ENCODE measurements around the gene TMEM238.
"Not testable (repeated sequence)": the region's sequence is repeated elsewhere in the genome, so short reads cannot be mapped to it uniquely, and the experiment has no call there.

TMEM238 gene, protein sequence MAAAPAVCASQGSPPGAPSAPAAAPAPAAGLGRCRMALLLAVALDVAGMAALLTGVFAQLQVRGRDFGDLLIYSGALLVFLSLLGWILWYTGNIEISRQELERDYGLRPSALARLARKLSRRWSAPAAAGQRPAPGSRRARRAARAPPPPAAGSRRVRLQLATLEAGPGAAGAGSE

DNA sequence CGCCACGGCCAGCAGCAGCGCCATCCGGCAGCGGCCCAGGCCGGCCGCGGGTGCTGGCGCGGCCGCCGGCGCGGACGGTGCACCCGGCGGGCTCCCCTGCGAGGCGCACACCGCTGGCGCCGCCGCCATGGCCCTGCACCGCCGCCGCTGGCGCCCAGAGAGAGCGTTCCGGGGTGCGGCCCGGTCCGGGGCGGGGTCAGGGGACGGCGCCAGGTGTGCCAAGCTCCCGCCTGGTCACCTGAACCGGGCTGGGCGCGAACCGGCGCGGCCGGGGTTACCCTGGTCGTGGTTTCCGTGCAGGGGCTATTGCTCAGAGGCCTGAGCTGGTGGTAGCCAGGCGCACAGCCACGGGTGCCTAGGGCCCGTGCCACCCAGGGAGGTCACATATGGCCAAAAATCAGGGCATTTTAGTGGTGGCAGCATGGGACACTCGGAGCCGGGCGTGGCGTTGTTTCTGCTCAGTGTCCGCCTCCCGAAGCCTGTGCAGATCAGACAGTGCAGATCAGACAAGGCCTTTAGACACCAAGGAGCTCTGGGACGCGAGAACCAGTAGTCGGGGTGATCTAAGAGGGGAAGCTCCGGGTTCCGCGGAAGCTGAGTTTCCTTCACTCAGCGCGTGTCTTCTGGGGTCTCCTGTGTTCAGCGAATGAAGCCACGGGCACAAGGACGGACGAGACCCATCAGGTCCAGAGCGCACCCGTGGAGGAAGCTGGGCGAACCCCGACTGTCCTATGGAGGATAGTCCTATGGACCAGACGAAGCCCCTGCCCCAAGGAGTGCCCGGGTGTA lies at the start of gene TMEM238:
Gene TMEM238, minus strand, starts transcription at position 162 of the 789 bp plus-strand sequence. Its CDS starts 33 bp downstream, at position 129.
- DNase-seq, result peak; percentile 66

DNA sequence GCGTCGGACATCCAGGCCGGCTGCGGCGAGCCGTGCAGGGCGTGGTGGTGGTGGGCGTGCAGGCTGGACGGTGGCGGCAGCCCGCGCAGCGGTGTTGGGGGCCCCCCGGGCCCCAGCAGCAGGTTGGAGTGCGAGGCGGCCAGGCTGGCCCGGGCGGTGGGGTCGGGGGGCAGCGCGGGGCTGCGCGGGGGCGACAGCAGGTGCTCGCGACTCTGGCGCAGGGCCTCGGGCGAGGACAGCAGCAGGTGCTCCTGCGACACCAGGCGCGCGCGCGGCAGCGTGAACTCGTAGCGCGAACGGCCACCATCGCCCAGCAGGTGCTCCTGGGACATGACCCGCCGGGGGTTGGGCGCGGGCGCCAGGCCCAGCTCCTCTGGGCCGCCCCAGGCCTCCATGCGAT lies 49.2 kb upstream of the TMEM238 start:
- no peak for DNase-seq

DNA sequence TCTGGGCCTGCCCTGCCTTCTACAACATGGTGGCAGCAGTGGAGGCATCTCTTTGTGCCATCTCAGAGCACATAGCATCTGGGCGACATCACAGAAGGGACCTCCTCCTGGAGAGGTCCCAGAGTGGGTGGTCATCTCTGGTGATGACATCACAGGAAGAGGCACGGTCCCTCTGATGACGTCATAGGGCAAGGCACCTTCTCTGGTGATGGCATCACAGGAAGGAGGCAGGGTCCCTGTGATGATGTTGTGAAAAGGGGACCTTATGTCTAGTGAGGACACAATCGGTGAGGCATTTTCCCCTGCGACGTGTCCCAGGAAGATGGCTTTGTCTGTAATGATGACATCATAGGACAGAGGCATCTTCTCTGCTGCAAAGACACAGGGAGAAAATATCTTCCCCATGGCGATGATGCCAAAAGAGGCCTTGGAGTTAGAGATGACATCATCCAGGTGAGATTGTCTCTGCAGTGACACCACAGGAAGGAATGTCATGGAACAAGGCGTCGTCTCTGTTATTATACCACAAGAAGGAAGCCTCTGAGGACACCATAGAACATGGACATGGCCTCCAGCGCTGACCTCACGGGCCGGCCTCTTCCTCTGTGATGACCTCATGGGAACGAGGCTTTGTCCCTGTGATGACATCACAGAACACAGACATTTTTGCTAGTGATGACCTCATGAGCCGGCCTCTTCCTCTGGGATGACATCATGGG lies 48.3 kb upstream of the TMEM238 start:
- no peak for DNase-seq

DNA sequence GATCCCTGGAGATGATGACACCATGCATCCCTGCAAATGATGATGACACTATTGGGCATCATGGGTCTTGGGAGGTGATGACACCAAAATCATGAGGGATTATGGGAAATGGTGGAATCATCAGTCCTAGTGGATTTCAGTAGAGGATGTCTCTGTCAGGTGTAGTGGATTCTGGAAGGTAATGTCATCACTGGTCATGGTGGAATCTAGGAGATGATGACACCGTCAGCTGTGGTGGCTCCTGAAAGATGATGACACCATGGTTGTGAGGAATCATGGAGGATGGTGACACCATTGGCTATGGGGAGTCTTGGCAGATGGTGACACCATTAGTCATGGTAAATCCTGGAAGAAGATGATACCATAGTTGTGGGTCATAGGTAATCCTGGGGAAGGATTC lies 47.1 kb upstream of the TMEM238 start:
- DNase-seq, result no peak

DNA sequence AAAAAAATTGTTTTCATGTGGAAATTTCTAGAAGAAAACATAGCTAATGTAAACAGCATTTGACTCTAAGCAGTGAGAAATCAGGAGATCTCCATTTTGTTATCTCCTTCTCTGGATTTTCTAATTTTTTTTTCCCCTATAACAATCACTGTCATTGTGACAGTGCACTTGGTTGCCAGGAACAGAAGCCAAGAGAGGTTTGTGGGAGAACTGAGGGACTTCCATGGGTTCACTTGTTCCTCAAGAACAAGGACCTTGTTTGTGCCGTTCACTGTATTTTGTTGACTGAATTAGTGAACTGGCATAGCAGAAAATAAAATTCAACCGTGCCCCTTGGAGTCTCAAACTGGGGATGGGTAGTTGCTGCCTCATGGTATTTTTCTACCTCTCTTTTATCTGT lies 42.0 kb upstream of the TMEM238 start:
- DNase-seq, result no peak

DNA sequence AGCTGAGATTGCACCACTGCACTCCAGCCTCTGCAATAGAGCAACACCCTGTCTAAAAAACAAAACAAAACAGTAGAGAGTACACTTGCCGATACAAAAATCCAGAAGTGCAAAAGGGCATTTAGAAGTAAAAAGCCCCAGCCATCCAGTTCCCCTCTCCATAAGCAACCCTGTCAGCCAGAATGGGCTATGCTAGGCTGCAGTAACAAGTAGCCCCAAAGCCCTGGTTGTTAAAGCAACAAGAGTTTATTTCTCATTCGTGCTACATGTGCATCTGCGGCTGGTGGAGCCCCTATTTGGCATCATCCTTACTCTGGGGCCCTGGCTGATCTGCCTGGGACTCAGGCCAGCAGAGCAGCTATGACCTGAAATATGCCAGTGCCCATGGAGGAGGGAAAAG lies 40.4 kb upstream of the TMEM238 start:
- DNase-seq, result no peak

DNA sequence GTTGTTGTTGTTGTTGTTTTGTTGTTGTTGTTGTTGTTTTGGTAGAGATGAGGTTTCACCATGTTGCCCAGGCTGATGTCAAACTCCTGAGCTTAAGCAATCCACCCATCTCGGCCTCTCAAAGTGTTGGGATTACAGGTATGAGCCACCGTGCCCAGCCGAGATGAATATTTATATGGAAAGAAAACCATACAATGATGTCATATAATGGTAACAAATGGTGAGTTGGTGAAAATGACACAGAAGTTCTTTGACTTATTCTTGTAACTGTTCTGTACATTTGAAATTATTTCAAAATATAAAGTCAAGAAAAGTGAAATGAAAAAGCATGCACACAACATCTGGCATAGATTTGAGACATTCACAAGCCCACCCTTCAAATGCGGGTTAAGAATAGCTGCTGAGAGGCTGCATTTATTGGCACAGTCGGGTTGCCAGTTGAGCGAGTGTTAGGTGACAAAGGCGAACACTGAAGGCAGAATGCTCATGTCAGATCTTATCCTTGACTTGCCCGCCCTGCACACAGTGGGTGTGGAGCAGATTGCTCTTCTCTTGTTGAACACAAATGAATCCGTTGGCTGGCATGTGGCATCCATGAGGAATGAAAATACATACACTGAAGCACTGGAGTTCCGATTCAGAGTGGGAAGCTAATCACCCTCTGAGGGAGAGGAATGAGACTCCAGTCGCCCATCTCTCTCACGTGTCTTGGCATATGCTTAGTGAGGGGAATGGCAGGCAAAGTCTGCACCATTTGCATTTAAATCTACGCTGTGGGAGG lies 39.3 kb upstream of the TMEM238 start:
- DNase-seq, result no peak

DNA sequence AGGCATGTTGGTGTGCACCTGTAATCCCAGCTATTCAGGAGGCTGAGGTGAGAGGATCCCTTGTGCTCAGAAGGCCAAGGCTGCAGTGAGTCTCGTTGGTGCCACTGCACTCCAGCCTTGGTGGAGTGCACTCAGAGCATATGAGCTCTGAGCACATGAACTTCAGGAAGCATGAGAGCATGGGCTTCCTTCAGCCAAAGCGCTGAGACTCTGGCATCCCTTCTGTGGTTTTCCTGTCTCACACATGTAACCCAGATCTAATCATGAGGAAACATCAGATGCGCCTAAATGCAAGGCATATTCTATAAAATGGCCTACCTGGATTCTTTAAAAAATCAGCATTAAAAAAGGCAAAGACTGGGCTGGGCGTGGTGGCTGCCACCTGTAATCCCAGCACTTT lies 37.2 kb upstream of the TMEM238 start:
- DNase-seq, result not testable (repeated sequence)

DNA sequence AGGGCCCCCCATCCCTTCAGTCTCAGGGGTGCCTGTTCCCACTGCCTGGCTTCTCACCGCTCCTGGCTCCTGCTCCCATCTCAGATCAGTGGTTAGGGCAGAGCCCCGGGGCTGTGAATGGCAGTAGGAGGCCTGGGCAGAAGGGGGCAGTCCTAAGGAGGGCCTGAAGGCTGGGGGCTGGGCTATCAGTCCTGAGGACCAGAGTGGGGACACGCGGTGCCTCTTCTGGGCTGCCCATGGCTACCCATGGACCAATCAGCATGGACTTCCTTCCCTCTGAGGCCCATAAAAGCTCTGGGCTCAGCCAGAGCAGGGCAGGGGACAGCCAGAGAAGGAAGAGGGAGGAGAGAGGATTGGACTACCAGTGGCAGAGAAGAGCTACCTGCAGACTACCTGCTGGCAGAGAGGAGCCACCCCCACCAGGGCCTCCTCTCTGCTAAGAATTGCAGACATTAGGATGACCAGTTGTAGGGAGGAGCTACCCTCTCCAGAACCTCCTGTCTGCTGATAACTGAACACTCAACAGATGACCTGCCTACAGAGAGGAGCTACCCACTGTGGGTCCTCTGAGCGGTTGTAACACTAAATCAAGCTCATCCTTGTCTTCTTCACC lies 35.6 kb upstream of the TMEM238 start:
- DNase-seq, result no peak

DNA sequence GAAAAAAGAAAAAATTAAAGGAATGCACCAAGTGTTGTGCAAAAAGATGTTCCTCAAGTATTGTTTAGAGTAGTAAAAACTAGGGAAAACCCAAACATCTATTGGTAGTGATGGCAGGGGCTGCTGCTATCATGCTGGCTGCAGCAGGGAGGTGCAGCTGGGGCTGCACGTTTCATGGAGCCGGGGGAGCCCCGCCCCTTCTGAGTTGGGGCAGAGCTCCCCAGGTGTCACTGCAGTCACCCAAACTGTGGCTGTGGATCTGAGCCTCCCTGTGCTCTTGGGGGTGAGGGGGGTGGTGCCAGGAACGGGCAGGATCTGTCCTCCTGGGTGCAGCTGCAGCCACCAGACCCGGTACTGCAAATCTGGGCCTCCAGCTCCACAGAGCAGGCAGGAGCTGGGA lies 35.0 kb upstream of the TMEM238 start:
- DNase-seq, result no peak

DNA sequence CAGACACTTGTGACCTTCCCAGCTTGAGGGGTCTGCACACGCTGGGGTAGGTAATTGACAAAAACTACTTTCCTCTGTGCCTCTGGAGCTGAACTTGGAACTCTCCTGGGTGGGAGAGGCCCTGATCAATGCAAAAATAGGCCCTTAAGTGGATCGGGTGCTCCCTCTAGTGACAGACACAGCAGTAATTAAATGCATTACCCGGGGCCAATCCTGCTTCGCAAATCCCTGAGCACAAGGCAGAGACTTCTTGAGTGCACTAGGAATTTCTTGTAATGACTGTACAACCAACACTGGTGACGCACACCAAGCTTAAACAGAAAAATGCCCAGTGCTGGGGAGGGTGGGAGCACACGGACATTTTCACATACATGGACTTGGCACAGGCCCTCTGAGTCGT lies 34.1 kb upstream of the TMEM238 start:
- peak; percentile 63 for DNase-seq

DNA sequence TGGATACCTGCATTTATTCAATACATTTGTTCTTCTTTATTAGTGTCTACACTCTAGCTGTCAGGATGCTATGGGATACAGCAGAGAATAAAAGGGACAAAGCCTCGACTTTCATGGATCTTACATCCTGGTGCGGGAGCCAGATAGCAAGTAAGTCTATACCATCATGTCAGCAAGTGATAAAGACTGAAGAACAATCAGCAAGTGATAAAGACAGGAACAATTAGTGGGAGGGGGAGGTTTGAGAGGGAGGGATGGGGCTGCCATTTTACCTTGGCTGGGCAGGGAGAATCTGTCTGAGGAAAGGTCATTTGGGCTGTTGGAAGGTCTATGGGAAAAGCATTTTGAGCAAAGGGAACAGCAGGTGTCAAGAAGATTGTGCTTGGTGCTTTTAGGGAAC lies 26.1 kb upstream of the TMEM238 start:
- DNase-seq, result no peak

DNA sequence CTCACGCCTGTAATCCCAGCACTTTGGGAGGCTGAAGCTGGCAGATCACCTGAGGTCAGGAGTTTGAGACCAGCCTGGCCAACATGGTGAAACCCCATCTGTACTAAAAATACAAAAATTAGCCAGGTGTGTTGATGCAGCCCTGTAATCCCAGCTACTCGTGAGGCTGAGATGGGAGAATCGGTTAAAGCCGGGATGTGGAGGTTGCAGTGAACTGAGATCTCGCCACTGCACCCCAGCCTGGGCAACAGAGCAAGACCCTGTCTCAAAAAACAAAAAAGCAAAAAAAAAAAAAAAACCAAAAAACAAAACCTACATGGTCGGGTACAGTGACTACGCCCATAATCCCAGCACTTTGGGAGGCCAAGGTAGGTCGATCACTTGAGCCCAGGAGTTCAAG lies 25.1 kb upstream of the TMEM238 start:
- DNase-seq, result not testable (repeated sequence)

DNA sequence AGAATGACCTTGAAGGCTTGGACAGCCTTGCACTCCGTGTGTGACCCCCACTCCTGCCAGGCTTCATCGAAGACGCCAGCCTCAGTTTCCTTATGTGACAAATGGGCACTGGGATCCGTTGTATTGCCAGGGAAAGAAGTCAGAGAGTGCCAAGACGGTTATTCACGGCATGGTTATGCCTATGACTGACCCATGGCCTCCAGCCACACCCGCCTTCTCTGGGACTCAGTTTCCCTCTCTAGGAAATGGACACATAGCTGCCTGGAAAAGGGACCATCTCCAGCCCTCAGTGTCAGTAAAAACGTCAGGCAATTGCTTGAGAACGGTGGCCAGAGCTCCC lies 24.4 kb upstream of the TMEM238 start:
- DNase-seq, result no peak

DNA sequence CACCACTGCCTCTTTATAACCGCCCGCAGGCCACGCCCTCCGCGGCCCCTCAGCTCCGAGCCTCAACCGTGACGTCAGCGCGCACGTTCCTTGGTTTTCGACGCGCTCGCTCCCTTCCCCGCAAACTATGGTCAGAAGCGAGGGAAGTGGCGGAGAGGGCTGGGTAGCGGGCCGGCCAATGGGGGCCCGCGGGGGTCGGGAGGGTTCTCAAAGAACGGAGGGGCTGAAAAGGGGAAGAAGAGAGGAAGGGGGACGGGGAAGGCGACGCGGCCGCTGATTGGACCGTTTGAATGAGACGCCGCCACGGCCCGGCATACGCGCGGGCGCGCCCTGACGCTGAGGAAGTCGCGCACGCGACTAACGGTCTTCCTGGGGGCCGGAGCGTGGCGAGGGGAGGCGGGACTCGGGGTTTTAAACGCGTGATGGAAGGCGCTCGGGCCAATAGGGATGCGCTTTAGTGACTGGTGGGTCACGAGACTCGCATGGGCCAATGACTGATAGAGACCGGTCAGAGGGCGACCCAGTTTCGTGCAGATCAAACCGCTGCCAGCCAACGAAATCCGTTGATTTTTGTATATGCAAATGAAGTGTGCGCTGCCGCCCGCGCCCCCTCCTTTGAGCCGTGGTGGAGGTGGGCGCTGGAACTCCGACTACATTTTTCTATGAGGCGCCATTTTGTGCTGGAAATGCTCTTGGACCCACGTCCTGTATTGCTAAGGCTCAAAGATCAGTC lies 23.9 kb upstream of the TMEM238 start:
- peak; percentile 97 for DNase-seq

DNA sequence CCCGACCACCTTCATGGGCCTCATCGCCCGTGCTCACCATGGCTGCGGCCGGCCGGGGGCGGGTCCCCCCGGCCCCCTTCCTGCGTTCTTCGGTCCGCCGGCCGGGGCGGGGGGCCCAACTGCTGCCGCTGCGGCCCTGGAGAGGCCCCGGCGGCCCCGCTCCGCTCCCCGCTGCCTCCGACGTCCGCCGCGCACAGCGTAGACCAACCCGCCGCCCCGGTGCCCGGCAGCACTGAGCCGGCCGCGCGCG lies 23.4 kb upstream of the TMEM238 start, which contains the start of gene UBE2S:
Gene UBE2S, minus strand, starts transcription at position 239 of the 250 bp plus-strand sequence. Its CDS starts 199 bp downstream, at position 40.
- DNase-seq, result not testable (repeated sequence)

DNA sequence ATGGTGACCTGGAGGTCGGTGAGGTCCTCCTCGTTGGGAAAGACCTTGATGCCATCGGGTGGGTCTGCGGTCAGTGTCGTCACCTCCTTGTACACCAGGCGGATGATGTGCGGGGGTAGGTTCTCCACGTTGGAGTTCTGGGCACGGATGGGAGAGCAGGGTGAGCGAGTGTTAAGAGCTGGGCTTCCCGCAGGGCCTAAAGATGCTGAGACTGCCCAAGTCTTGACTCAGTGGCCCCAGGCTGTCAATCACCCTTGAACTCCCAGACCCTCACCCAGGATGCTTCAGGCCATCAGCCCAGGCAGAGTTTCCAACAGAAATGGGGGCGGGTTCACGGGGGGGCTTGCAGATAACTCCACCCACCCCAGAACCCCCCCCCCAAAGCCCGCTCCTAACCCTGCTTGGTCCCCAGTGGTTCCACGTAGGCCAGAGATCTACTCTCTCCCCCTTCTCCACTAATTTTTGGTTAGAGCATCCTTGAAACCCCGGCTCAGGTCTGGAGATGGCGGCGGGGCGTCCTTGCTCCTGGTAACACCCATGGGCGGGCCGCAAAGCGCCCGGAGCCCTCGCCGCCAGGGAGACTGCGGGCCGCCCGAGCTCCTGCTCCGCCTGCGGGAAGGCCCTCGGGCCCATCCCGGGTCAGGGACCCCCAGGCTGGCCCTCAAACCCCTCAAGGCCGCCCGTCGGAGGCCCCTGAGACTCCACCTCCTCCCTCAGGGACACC lies 22.9 kb upstream of the TMEM238 start:
- peak; percentile 56 for DNase-seq

DNA sequence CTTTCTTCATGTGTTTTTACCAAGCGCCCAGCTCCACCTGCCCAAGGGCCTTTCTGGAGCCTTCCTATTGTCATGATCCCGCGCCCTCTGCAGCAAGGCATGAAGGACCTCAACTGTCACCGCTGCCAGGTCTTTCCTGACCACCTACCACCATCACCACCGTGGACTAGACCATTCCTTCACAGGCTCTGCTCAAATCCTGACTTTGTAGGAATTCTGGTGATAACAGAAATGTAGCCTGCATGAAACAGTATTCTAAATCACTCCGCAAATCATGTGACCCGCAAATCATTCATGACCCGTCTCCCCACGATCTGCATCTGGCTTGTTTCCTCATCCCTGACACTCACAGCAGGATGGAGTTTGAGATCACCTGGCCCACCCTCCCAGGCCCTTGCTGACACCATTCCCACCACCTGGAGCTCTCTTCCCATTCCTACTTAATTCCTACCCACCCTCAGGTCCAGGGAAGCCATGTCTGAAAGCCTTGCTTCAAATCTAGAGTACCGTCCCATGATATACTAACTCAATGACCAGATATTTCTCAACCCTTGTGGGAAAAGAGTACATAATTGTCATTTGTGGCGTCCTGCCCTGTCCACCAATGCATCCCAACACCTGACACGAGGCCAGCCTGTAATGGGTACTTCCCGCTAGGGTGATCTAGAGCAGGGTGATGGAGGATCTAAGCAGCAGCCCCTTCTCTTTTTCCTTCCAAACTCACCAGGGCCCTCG lies 22.2 kb upstream of the TMEM238 start:
- no peak for DNase-seq

DNA sequence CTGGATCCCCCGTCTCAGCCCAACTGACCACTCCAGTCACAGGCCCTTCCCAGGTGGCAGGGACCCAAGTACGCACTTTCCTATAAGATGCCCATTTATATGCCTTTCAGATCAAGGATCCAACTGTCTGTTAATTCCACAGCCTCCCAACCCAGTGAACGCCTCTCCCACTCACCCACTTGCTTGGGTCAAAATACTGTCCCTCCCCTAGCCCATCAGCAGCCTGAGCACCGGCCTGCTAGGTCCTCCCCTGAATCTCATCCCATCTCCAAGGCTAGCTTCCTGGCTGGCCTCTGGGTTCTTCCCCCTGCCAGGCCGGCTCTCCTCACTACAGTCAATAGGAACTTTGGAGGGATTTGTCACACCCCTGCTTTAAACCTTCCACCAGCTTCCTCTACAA lies 21.5 kb upstream of the TMEM238 start:
- DNase-seq, result no peak

DNA sequence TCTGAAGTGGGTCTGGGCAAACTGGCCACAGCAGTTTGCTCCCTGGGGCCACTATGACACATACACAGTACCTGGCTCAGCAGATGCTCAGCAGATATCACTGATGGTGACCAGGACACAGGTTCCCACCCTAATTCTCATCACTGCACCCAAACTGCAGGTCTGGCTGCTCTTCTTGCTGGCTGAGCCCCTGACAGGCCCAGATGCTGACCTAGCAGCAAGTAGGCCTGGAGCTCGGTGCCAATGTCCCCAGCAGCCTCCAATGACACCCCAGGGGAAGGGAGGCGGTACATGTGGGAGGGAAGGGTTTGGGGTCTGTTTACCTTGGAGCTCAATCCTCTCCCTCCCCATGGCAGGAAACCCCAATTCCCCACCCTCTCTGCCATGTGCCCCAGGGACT lies 18.4 kb upstream of the TMEM238 start:
- DNase-seq, result no peak

DNA sequence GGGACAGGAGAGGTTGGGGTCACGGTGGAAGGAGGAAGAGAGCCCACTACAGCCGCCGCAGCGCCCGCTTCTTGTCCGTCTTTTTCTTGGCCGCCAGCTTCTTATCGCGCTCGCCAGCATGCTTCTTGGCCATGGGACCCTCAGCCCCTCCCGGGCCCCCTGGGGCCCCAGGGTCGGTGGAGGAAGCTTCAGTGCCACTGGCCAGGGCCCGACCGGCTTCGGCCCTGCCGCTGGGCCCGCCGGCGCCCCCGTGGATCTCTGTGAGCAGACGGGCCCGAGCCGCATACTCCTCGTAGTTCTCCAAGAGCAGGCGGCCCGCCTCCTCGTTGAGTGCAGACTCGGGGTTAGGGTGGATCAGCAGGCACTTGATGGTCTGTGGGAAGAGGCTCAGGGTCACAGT lies 17.3 kb upstream of the TMEM238 start:
- not testable (repeated sequence) for DNase-seq
